Esophagus muscularis mucosa (tissue), 4 donors: ENCODE results near the gene NPBWR2.

ENCODE experiments used
- EP300 ChIP-seq: sonication (generic); formaldehyde crosslinking; IDR thresholded peaks from one replicate; pipeline ENCODE4 v1.6.1; 2017; ENCODE audit warnings: antibody characterized with exemption
- POLR2A ChIP-seq: fragments of 450-650 bp; IDR thresholded peaks from one replicate; pipeline ENCODE4 v1.6.1; 2017; ENCODE audit warnings: antibody characterized with exemption, moderate library complexity, mild to moderate bottlenecking, low read depth
- TF ChIP-seq, protein P1 (sequence below), 3 experiments: fragments of 200-600 bp in 2 of 3; fragments of 450-650 bp in 1 of 3; sonication (generic) in 2 of 3; IDR thresholded peaks; one replicate each; pipeline ENCODE4 v1.5.1; 2017 to 2019; ENCODE audit warnings: antibody characterized with exemption in 3 of 3, mild to moderate bottlenecking in 2 of 3, moderate library complexity in 1 of 3

DNA sequence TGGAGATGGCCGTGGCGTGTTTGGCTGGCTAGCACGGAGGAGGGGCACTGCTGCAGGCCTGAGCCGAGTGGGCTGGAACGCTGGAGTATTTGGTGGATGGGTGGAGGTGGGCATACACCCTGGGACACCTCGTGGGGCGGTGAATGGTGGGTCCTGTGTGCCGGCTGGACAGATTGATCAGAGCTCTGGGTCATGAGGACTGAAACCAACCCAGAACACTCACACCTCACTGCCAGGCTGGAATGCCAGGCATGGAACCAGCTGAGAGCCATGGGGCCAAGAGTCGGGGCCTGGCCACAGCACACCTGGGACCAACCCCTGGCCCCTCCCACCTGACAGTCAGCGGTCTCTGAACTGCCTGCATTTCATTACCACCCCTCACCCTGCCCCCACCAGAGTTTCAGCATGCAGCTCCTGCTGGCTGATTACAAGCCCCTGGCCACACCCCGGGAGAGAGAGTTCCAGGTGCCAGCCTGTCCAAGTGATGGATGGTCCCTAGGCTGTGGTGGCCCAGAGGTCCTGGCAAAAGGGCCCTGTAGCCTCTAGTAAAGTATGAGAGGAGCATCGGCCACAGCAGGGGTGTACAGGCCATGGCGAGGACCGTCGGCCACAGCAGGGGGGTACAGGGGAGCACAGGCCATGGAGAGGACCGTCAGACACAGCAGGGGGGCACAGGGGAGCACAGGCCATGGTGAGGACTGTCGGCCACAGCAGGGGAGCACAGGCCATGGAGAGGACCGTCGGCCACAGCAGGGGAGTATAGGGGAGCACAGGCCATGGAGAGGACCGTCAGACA lies 3.3 kb downstream of the NPBWR2 start:
- TF ChIP-seq, protein P1, sequence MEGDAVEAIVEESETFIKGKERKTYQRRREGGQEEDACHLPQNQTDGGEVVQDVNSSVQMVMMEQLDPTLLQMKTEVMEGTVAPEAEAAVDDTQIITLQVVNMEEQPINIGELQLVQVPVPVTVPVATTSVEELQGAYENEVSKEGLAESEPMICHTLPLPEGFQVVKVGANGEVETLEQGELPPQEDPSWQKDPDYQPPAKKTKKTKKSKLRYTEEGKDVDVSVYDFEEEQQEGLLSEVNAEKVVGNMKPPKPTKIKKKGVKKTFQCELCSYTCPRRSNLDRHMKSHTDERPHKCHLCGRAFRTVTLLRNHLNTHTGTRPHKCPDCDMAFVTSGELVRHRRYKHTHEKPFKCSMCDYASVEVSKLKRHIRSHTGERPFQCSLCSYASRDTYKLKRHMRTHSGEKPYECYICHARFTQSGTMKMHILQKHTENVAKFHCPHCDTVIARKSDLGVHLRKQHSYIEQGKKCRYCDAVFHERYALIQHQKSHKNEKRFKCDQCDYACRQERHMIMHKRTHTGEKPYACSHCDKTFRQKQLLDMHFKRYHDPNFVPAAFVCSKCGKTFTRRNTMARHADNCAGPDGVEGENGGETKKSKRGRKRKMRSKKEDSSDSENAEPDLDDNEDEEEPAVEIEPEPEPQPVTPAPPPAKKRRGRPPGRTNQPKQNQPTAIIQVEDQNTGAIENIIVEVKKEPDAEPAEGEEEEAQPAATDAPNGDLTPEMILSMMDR (IDR thresholded peaks at IDR 0.05): no peak
- TF ChIP-seq EP300 (no peak), POLR2A (no peak)
